Testis (tissue), 2 donors: Measurements from ENCODE around the gene ABHD18.

Experiments
- POLR2A ChIP-seq: fragments of 450-650 bp; IDR thresholded peaks from one replicate; pipeline ENCODE4 v1.6.1; 2017; ENCODE audit warnings: antibody characterized with exemption, mild to moderate bottlenecking, moderate library complexity
- TF ChIP-seq, protein P1 (sequence below), 3 experiments: fragments of 450-650 bp in 2 of 3; fragments of 200-600 bp in 1 of 3; sonication (generic) in 1 of 3; IDR thresholded peaks; one replicate each; pipeline ENCODE4 v1.5.1; 2016 to 2019; ENCODE audit warnings: antibody characterized with exemption in 3 of 3, mild to moderate bottlenecking in 2 of 3, moderate library complexity in 1 of 3

DNA sequence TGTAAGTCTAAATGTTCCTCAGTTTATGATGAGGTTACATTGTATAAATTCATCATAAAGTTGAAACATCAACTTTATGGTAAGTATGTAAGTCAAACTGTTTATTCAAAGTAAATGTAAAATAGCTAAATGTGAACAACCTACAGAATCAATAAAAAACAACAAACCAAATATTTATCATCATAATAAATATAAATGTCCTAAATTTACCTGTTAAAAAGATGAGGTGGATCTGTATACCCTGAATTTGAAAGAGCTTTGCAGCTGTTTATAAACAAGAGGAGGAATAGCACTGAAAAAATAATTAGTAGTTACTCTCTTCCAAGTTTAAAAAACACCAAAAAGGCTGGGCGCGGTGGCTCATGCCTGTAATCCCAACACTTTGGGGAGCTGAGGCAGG lies 13.7 kb downstream of the ABHD18 start:
- TF ChIP-seq, protein P1, sequence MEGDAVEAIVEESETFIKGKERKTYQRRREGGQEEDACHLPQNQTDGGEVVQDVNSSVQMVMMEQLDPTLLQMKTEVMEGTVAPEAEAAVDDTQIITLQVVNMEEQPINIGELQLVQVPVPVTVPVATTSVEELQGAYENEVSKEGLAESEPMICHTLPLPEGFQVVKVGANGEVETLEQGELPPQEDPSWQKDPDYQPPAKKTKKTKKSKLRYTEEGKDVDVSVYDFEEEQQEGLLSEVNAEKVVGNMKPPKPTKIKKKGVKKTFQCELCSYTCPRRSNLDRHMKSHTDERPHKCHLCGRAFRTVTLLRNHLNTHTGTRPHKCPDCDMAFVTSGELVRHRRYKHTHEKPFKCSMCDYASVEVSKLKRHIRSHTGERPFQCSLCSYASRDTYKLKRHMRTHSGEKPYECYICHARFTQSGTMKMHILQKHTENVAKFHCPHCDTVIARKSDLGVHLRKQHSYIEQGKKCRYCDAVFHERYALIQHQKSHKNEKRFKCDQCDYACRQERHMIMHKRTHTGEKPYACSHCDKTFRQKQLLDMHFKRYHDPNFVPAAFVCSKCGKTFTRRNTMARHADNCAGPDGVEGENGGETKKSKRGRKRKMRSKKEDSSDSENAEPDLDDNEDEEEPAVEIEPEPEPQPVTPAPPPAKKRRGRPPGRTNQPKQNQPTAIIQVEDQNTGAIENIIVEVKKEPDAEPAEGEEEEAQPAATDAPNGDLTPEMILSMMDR (IDR thresholded peaks at IDR 0.05) = no peak
- TF ChIP-seq POLR2A = no peak
